Measurements from ENCODE around the gene TAF4B. TPM values are rescaled to one million over a fixed set of nuclear protein-coding genes. Genes with fewer than 3 reads are reported as not detected.

Gene TAF4B, protein sequence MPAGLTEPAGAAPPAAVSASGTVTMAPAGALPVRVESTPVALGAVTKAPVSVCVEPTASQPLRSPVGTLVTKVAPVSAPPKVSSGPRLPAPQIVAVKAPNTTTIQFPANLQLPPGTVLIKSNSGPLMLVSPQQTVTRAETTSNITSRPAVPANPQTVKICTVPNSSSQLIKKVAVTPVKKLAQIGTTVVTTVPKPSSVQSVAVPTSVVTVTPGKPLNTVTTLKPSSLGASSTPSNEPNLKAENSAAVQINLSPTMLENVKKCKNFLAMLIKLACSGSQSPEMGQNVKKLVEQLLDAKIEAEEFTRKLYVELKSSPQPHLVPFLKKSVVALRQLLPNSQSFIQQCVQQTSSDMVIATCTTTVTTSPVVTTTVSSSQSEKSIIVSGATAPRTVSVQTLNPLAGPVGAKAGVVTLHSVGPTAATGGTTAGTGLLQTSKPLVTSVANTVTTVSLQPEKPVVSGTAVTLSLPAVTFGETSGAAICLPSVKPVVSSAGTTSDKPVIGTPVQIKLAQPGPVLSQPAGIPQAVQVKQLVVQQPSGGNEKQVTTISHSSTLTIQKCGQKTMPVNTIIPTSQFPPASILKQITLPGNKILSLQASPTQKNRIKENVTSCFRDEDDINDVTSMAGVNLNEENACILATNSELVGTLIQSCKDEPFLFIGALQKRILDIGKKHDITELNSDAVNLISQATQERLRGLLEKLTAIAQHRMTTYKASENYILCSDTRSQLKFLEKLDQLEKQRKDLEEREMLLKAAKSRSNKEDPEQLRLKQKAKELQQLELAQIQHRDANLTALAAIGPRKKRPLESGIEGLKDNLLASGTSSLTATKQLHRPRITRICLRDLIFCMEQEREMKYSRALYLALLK
- total RNA-seq: 10 to 100 TPM; 21.0 to 39.6 TPM

DNA sequence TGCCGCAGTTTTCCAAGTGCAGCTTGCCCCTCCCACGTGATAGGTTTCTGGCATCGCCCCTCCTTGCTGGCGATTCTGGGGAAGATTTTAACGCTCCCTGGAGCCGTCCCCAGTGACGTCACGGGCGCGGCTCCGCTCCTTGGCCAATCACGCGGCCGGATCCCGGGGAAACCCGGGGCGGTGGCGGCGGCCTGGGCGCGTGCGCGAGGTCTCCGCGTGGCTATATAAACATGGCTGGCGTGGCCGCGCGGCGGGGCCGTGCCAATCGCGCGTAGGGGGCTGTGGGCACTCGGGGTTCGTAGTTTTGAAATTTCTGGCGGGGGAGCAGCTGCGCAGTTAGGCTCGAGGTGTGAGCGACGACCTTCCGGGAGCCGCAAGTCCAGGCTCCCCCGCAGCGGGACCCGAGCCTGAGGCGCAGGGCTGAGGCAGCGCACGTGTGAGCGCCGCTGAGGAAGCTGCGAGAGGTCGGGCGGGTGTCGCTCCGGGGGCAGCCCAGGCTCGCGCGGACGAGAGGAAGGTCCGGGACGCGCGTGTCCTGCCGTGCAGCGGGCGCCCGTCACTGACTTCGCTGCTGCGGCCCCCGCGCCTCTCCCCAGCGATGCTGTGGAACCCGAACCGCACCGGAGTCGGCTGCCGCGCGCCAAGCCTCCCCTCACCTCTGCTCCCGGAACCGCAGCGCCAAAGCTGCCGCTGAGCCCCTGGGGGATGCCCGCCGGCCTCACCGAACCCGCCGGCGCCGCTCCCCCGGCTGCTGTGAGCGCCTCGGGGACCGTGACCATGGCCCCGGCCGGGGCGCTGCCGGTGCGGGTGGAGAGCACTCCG lies at the start of gene TAF4B:
TAF4B (plus strand) TSS at position 217 of the 822 bp plus-strand sequence; CDS start at position 706, 489 bp downstream.

Small RNA genes within 50 kb of the gene (small RNA-seq; reads per million reads assigned to genes)
- gene RNU6-1289P: 0 reads per million in 2 donors

Other genes with a start within 250 kb of the TAF4B start
- gene SS18, start 135.8 kb upstream of the TAF4B start, total RNA-seq: 100 to 1,000 TPM; 110 to 148 TPM
- gene PSMA8, start 92.6 kb upstream of the TAF4B start, total RNA-seq: under 1 TPM in 1 of 2 donors, not detected in 1; under 0.01 TPM